HG02763 (cell line): ENCODE data around the gene NKX1-1.

Source experiments
- ATAC-seq: cut with Tn5 transposase; IDR thresholded peaks from one replicate; pipeline ENCODE4 v1.9.1; 2021; ENCODE audit warnings: mild to moderate bottlenecking, moderate library complexity; ENCODE audit not compliant: unreplicated experiment

Gene NKX1-1

DNA sequence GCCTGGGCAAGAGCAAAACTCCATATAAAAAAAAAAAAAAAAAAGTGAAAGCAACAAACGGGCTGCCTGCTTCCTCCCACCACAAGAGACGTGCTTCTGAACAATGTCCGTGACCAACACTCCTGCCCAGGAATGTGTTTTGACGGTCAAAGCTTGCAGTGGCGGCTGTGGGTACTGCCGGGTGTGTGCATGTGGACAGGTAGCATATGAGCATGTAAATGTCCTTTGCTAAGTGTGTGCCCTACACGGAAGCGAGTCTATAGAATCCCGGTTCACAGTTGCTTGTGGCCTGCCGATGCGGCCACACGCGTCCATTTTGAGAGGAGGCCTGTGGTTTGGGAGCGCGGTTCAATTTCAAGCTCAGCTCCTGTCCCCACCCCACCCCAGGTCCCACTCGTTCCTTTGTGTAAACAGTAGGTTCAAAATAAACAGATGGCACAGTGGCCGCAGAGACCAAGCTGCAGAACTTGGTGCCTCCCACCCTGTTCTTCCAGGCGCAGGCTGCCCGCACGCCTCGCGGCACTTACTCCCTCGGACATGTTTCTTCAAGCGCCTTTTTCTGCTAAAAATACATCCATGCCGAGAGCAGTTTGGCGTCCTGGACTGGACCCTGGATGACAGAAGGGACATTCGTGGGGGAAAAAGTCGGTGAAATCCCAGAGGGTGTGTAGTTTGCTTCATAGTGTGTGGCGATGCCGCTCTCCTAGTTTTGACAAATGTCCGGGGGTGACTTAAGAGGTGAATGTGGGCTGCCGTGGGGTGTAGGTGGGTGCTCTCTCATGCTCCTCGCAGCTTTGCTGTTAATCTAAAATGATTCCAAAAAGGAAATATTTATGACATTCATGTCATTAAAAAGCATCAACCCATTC is 11.5 kb upstream of the NKX1-1 start:
- ATAC-seq: no peak

GRCh38 chr4:1416948-1417260 is 10.7 kb upstream of the NKX1-1 start:
- no peak for ATAC-seq

DNA sequence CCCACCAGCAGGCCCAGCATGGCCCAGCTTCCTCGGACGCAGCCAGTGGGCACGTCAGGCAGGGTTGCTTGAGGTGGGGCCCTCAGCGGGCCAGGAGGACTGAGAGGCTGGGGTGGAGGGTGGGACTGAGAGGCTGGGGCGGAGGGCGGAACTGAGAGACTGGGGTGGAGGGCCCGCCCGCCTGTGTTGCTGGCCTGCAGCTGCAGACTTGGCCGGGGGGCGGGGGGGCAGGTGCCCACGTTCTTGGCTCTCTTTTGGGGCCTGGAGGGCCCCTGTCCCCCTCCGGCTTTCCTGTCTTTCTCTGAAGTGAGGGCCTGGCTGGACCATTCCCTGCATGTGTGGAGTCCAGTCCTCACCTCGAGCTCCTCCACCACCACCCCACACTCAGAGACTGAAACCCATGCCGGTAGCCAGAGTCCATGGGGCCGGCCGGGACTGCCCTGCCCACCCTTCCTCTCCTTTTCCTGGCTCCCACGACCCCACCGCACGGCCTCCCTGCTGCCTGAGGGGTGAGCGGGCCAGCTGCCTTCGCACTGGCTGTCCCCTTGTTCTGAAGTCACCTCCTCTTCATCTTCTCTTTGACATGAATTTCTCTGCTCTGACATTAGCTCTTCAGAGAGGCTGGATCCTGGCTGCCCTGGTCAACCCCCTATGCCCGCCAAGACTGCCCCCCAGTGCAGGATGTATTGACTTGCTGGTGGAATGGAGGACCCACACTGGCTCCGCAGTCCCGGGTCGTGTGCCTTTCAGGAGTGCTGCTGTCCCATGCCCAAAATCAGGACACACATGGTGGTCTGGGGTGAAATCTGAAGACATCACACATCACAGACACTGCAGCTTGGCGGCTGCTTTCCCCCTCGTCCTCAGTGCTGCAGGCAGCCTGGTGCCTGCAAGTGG is 10.1 kb upstream of the NKX1-1 start:
- ATAC-seq: no peak

DNA sequence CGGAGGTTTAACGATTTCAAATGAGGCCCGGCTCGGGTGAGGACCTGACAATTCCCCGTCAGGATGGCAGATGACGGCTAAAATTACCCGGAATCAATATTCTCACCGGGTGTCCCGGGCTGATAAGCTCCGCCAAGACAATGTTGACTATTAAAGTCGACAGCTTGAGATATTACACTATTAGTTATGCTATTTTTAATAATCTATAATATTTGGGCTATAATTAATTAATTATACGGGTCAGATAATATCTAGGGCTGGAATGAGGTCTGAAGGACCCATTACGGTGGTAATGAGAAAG is 9.4 kb upstream of the NKX1-1 start:
- no peak for ATAC-seq

- ATAC-seq: no peak
Observed at GRCh38 chr4:1414831-1415680, 8.8 kb upstream of the NKX1-1 start.

DNA sequence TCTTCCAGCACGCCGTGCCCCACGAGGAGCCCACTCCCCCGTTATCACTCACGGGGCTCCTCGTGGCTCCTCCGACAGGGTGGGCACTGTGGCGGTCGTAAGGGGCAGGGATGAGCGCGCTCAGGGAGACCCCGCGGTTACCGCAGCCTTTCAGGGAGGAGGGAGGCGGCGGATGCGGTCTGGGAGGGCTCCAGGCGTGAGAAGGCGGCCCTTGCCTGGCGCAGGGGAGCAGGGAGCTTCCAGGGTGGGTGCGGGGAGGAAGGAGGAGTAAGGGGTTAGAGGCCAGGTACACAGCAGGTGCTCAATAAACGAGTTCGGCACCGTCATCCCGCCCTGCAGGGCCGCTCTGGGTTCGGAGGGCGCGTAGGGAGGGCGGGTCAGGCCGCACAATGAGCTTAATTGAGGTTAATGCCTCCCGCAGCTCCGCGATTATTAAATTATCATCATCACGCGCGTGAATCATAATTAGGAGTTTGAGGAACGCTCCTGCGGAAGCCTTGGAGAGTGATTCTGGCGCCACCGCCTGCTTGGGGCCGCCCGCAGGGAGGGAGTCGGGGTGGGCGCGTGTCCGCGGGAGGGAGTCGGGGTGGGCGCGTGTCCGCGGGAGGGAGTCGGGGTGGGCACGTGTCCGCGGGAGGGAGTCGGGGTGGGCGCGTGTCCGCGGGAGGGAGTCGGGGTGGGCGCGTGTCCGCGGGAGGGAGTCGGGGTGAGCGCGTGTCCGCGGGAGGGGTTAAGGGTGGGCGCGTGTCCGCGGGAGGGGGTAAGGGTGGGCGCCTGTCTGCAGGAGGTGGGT is 7.6 kb upstream of the NKX1-1 start:
- no peak for ATAC-seq

DNA sequence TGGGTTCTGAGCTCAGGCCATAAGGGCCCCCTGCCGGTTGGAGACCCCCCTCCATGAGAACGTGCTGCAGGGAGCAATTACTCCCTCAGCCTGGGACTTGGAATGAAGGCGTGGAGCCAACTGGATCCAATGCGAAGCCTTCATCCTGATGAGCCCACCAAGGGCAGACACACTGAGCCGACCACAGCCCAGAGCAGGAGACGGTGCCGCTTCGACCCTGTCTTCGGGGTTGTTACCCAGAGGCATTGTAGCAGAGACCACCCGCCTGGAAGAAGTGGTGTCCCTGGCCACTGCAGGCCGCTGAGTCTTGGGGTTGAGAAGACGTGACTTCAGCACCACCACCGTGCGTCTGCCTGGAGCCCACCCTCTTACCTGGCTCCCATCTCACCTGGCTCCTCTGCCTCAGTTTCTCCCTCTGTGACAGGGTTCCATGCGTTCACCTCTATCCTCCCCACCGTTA is 7.0 kb upstream of the NKX1-1 start:
- ATAC-seq: no peak

- ATAC-seq: no peak
Observed at GRCh38 chr4:1412376-1413203, 6.3 kb upstream of the NKX1-1 start.

GRCh38 chr4:1411436-1412375 is 5.5 kb upstream of the NKX1-1 start:
- ATAC-seq: no peak

DNA sequence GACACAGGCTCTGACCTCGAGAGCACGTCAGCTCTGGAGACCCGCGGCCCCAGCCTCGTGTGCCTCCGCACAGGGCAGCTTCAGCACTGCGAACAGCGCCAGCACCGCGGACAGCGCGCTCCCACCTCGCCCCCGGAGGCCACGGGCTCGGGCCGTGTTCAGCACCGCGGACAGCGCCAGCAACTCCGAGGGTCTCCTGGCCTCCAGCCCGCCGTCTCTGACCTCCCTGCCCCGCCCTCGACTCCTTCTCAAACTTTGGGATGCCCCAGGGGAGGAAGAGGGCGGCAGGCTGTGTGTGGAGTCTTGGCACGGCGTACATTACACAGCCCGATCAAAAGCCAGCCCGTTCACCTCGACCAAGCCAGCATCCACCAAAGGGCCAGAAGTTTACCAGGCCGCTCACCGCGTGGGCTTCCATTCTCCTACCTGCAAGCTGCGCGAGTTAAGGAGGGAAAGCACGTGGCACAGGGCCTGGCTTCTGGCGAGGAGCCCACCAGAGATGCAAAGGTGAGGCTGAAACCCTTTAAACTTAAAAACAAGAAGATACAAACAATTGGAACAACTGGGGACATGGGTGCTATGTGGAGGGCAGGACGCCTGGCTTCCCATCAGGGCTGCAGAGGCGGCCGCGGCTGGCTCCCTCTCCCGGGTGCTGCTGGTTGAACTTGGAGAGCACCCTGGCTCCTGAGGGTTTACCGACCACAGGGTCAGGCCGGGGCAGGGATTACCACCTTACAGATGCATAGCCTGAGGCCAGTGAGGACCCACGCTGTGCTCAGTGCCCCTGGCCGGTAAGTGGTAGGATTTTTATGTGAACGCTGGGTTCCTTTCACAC is 4.5 kb upstream of the NKX1-1 start:
- ATAC-seq: no peak

- ATAC-seq: no peak
Observed at GRCh38 chr4:1409491-1410425, 3.5 kb upstream of the NKX1-1 start.

DNA sequence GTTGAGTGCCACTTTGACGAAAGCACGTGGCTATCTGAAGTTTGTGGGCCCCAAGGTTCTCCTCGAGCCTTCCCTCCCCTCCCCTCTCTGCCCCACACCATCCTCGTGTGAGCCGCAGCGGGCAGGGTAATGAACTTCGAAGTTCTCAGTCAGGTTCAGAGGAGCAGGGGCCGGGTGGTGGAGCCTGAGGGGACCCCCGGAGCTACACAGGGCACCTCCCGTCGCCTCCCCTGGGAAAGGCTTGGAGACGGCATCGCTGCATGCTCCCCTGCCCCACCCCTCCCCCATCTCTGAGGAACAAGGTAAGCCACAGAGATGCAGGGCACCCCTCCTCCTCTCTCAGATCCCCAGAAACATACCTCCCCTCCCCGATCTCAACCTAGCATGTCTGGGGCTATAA is 2.8 kb upstream of the NKX1-1 start:
- no peak for ATAC-seq

DNA sequence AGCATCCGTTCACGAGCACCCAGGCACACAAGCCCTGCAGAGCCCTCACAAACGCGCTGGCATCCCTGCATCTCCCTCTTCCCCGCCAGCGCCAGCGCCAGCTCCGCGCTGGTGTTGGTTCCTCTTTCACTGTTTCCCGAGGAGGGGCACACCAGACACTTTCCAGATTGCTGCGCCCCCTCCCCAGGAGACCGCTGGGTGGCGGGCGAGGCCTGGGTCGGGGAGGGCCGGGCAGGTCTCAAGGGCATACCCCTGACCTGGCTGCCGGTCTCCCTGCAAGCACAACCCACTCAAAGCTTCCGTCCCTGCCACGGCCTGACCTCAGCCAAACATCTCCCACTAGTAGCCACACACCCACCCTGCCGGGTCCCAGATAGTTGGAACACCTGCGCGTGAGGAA is 2.2 kb upstream of the NKX1-1 start:
- no peak for ATAC-seq

- no peak for ATAC-seq
Observed at GRCh38 chr4:1407657-1408333, 1.6 kb upstream of the NKX1-1 start.

DNA sequence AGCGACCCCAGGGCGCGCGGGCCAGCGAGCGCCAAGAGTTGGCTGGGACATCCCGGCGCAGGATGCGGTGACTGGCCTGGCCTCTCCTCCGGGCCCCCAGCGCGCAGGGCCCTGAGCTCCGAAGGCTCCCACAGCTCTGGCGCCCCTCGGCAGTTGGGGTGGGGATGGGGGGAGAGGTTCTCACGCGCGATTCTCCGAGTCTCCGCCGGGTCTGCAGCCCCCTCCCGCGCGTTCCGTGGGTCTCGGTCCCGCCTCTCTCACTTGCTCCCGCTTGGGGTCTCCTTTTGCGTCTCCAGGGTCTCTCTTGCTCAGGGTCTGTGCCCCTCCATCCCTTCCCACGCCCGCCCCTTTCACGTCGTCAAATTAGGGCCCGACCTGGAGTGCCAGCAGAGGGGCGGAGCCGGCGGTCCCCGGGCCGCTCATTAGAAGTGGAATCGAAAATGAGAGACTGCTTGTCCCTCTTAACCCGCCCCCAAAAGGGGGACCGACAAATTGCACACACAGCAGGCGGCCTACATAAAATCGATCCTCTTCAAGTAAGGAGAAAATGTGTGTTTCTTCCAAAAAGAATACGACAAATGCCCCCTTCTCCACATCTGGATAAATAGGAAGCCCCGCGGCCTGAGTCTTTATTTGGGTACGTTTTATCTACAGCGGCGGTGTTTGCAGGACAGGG is 877 bp upstream of the NKX1-1 start:
- no peak for ATAC-seq
